GM19452 (cell line): ENCODE results near the gene KIR3DL1.
"Not testable (repeated sequence)": the region's sequence is repeated elsewhere in the genome, so short reads cannot be mapped to it uniquely, and the experiment has no call there.

Source experiments
- ATAC-seq: cut with Tn5 transposase; IDR thresholded peaks from one replicate; pipeline ENCODE4 v1.9.1; 2021; ENCODE audit not compliant: unreplicated experiment

The KIR3DL1 gene

GRCh38 chr19:54816251-54816650 lies at the start of gene KIR3DL1:
KIR3DL1 (plus strand) TSS chr19:54816468.
- ATAC-seq, result not testable (repeated sequence)

- ATAC-seq, result not testable (repeated sequence)
Observed at GRCh38 chr19:54769646-54770045, 46.6 kb upstream of the KIR3DL1 start, which contains the start of gene KIR2DL1. KIR2DL1 (plus strand) TSS chr19:54769793; CDS start chr19:54769851, 58 bp downstream.

GRCh38 chr19:54770511-54770910 lies 45.8 kb upstream of the KIR3DL1 start:
- ATAC-seq, result not testable (repeated sequence)

GRCh38 chr19:54771018-54771960 lies 45.0 kb upstream of the KIR3DL1 start:
- ATAC-seq, result not testable (repeated sequence)

- not testable (repeated sequence) for ATAC-seq
Observed at GRCh38 chr19:54772666-54773065, 43.6 kb upstream of the KIR3DL1 start.

- not testable (repeated sequence) for ATAC-seq
Observed at GRCh38 chr19:54775095-54775815, 41.0 kb upstream of the KIR3DL1 start.

GRCh38 chr19:54775830-54776229 lies 40.4 kb upstream of the KIR3DL1 start:
- ATAC-seq, result not testable (repeated sequence)

GRCh38 chr19:54777851-54778250 lies 38.4 kb upstream of the KIR3DL1 start:
- not testable (repeated sequence) for ATAC-seq

- ATAC-seq, result not testable (repeated sequence)
Observed at GRCh38 chr19:54778896-54779295, 37.4 kb upstream of the KIR3DL1 start.

GRCh38 chr19:54782916-54783315 lies 33.4 kb upstream of the KIR3DL1 start:
- ATAC-seq, result not testable (repeated sequence)

GRCh38 chr19:54786091-54786723 lies 30.1 kb upstream of the KIR3DL1 start:
- ATAC-seq, result not testable (repeated sequence)

- not testable (repeated sequence) for ATAC-seq
Observed at GRCh38 chr19:54788154-54788553, 28.1 kb upstream of the KIR3DL1 start.

- ATAC-seq, result no peak
Observed at GRCh38 chr19:54790711-54791110, 25.6 kb upstream of the KIR3DL1 start.

- no peak for ATAC-seq
Observed at GRCh38 chr19:54791476-54791875, 24.8 kb upstream of the KIR3DL1 start.

GRCh38 chr19:54792814-54793213 lies 23.5 kb upstream of the KIR3DL1 start:
- no peak for ATAC-seq

- ATAC-seq, result no peak
Observed at GRCh38 chr19:54795758-54796157, 20.5 kb upstream of the KIR3DL1 start.

GRCh38 chr19:54803410-54803809 lies 12.9 kb upstream of the KIR3DL1 start, which contains the start of gene KIR2DL4:
KIR2DL4 (plus strand) TSS chr19:54803610; CDS start chr19:54803652, 42 bp downstream.
- ATAC-seq, result no peak

- ATAC-seq, result no peak
Observed at GRCh38 chr19:54804101-54804500, 12.2 kb upstream of the KIR3DL1 start.

- ATAC-seq, result no peak
Observed at GRCh38 chr19:54804571-54804970, 11.7 kb upstream of the KIR3DL1 start.

GRCh38 chr19:54805665-54806515 lies 10.4 kb upstream of the KIR3DL1 start:
- no peak for ATAC-seq
